ENCODE results near the gene CHMP2A.
"Not testable (repeated sequence)": the region's sequence is repeated elsewhere in the genome, so short reads cannot be mapped to it uniquely, and the experiment has no call there.

The CHMP2A gene

GRCh38 chr19:58554494-58555368, at the start of gene CHMP2A:
CHMP2A (minus strand) TSS chr19:58555105; CDS start chr19:58554212, 893 bp downstream.
- peak; percentile 98 for DNase-seq (ENCODE audit: low read depth)

GRCh38 chr19:58586133-58586765, 31.3 kb upstream of the CHMP2A start:
- no peak for DNase-seq (ENCODE audit: low read depth)

- no peak for DNase-seq (ENCODE audit: low read depth)
Observed at GRCh38 chr19:58585442-58586132, 30.7 kb upstream of the CHMP2A start.

GRCh38 chr19:58584498-58585441, 29.9 kb upstream of the CHMP2A start:
- no peak for DNase-seq (ENCODE audit: low read depth)

DNA sequence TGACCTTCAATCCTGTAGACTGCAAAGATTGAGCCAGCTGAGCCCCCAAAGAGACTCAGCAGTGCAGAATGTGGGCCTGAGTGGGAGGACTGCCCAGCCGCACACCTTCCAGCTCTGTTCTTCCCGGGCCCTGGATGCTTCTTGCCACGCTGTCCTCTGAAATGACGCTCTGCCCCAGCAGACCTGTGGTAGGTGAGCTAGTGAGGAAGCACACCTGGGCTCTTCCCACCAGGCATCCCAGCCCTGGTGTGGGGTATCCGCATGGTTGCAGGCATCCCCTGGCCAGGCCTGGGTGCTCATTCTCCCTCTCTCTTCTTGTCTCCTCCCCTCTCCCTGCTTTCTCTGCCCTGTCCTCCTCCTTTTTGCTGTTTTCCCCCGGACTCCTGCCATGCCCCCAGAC, 28.1 kb upstream of the CHMP2A start:
- no peak for DNase-seq (ENCODE audit: low read depth)

DNA sequence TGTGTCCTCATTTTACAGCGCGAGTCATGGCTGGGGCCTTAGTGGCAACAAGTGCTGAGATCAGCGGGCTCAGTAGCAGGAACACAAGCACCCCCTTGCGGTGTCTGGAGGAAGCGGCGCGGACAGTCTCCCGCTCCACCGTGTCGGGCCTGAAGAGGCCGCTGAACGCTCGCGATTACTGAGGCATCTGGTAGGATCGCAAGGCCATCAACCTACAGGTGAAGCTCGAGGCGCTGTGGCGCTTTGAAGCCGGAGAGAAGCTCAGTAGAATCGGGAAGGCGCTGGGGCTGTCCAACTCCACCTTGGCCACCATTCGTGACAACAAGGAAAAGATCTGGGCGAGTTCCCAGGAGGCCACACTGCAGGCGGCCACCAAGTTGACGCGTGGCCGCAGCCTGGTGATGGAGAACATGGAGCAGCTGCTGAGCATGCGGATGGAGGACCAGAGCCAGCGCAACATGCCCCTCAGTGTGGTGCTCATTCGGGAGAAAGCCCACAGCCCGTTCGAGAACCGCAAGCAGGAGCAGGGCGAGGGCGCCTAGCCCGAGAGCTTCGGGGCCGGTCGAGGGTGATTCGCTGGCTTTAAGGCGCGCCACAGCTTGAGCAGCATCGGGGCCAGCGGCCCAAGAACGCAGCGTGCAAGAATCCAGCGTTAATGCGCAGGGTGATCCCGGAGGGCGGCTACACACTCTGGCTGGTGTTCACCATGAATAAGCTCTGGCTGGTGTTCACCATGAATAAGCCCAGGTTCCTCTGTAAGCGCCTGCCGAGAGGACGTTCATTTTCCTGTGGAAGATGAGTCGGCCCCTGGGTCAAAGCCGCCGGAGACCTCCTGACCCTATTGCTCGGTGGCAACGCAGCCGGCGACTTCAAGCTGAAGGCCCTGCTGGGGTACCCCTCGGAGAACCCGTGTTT, 26.6 kb upstream of the CHMP2A start:
- DNase-seq (ENCODE audit: low read depth) = peak; percentile 87

DNA sequence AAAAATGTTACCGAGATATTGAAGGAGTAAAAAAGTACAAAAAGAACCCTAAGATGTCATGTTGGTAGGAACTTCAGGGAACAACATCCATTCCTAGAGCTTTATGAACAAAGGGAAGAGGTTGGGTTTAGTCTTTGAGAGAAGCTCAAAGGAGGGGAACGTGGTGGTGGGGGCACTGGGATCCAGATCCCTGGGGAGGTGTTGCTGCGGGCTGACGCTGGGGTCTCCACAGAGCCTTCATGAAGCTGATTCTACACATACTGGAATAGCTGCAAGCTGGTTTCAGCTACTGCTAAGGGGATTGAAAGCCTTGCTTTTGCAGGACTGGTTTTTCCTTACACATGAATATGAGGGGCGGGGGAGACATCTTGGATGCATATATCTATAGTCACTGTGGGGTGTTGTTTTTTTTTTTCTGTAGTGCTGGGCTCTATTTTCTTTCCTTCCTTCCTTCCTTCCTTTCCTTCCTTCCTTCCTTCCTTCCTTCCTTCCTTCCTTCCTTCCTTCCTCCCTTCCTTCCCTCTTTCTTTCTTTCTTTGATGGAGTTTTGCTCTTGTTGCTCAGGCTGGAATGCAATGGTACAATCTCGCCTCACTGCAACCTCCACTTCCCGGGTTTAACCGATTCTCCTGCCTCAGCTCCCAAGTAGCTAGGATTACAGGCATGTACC, 24.7 kb upstream of the CHMP2A start:
- DNase-seq (ENCODE audit: low read depth) = no peak

GRCh38 chr19:58578012-58578925, 23.4 kb upstream of the CHMP2A start:
- no peak for DNase-seq (ENCODE audit: low read depth)

DNA sequence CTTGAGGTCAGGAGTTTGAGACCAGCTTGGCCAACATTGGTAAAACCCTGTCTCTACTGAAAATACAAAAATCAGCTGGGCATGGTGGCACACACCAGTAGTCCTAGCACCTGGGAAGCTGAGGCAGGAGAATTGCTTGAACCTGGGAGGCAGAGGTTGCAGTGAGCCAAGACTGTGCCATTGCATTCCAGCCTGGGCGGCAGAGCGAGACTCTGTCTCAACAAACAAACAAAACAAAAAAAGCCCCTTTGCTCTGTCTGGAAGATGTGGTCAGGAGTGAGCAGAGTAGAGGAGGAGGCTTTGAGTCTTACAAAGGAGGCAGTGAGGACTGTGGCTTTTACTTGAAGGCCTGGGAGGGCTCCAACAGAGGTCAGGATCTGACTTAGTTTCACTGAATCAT, 22.7 kb upstream of the CHMP2A start:
- not testable (repeated sequence) for DNase-seq (ENCODE audit: low read depth)

GRCh38 chr19:58575183-58576041, 20.5 kb upstream of the CHMP2A start:
- peak; percentile 49 for DNase-seq (ENCODE audit: low read depth)

GRCh38 chr19:58573658-58574164, 18.8 kb upstream of the CHMP2A start:
- no peak for DNase-seq (ENCODE audit: low read depth)

DNA sequence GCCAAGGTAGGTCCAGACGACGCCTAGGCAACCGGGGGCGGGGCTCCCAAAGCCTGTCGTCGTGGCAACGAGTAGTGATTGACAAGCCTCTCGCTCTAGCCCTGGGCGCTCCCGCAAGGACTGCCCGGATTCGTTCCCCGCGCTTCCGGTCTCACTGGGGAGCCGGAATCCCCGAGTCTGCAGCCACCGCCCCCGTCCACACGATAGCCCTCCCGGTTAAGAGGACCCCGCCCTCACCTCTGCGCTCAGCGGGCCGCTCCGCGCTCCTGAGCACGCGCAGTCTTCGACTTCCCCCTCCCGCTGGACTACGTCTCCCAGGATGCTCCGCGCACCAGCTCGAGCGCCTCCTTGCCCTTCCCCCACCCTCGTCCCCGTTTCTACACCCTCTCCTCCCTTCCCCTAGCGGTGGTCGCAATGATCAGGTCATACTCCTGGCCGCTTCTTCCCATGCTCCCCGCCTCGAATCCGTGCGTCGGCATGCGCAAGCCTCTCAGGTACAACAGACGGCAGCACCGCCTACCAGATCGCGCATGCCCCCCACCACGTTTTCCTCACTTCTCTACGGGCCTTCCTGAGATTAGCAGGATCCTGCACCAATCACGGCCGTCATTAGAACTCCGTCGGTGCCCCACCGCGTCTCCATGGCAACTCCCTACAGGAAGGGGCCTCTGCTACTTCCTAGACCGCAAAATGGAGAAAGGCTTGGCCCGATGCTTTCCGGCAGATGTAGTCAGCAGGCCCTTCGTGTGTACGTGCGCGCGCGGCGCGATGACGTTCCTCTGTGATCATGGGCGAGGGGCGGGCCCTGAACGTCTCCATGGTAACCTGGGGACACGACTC, 18.1 kb upstream of the CHMP2A start, which contains the start of gene MZF1:
TSS of gene MZF1 (minus strand) at position 518 of the 840 bp plus-strand sequence. CDS start 1,946 bp downstream, outside the sequence.
- DNase-seq (ENCODE audit: low read depth) = peak; percentile 100

GRCh38 chr19:58572026-58572817, 17.3 kb upstream of the CHMP2A start:
- DNase-seq (ENCODE audit: low read depth) = no peak

DNA sequence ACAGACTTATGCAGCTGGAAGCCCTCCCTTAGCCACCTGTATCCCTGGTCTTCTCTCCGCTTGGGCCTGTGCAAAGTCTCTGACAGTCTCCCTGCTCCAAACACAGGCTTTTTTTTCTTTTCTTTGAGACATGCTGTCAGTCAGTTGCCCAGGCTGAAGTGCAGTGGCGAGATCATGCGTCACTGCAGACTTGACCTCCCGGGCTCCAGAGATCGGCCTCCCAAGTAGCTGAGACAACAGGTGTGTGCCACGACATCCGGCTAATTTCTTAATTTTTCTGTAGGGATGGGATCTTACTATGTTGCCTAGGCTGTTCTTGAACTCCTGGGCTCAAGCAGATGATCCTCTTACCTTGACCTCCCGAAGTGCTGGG, 16.7 kb upstream of the CHMP2A start:
- no peak for DNase-seq (ENCODE audit: low read depth)

DNA sequence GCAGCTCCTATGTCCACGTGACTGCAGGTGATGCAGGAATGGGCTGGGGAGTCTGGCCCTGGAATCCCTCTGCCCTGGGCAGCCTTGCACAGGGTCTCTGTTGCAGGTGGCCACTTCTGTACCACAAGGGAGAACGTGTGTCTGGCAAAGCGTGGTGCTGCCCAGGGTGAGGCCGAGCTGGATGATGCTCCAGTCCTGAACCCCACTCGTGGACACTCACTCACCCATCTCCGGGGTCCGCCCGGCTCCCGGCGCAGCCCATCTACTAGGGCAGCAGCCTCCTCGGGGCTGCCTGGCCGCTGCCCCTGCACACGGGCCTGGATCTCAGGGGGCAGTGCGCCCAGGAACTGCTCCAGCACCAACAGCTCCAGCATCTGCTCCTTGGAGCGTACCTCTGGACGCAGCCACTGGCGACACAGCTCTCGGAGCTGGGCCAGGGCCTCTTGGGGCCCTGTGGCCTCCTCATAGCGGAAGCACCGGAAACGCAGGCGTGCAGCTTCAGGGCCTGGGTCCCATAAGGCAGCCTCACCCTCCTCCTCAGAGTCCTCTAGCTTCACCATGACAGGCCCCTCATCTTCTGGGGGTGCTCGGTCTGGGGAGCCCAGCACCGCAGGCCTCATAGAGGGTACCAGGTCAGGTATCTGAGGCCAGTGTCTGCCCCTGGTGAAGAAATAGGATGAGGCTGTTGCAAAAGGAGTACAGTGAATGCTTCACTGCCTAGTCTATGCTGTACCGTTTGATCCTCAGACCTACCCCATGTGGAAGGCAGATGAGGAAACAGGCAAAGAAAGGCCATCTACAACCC, 16.1 kb upstream of the CHMP2A start:
- no peak for DNase-seq (ENCODE audit: low read depth)

Measured in stimulated activated CD8-positive, alpha-beta memory T cell treated with anti-CD3 and anti-CD28 coated beads, Interleukin-15, amount 100 ng/mL, for 1 hour (primary cell).